ENCODE data around the gene CELA1. TPM values are rescaled to one million over a fixed set of nuclear protein-coding genes. Genes with fewer than 3 reads are reported as not detected.

Gene CELA1
- total RNA-seq, 1 experiment from 2014 or later: not detected

DNA sequence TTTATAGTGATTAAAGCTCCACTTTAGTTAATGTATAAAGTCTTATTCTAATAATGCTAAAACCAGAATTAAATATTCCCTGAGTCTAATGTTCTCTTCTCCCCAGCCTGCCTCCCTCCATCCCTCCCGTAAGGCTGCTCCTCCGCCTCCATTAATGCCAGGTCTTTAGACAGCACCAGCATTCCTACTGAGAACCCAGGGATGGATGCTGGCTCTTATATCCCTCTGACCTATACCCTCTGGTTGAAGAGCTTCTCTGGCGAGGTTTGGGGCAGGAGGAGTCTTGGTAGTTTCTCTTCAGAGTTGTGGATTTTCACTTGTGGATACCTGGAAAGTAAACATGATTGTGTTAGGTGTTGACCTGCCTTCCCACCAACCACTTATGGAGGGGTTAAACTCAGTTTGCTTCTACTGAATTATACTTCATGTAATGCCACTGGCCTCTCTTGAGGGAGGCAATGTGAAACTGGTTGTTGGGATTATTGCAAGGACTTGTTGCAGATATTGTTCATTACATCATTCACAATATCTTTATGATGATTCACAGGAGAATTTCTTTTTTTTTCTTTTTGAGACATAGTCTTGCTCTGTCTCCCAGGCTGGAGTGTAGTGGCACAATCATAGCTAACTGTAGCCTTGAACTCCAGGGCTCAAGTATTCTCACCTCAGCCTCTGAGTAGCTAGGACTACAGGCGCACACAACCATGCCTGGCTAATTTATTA, 65.1 kb downstream of the CELA1 start:
- DNase-seq (ENCODE audit: low read depth, low spot score): no peak
- peak overlapping the region; percentile 60 for H2AFZ ChIP-seq (ENCODE audit: low read depth, low read length, poor library complexity, severe bottlenecking)
- no peak overlapping the region for H3K4me3 ChIP-seq (replicated peaks in 1 of 2; ENCODE audit: low read depth in 1 of 2, low read length in 2 of 2)
- CTCF ChIA-PET: interaction anchor here (0.6 kb wide), 1 partner anchor 50 kb away, joined by 4 read pairs; no protein-coding TSS in a partner anchor
- H3K27me3 ChIP-seq (ENCODE audit: insufficient read depth, low read length): no peaks in the 10 kb centered on the region
- peaks cover 0 to 6% of the 10 kb centered on the region in 2 experiments; a peak in 1 of 4 replicates for H3K4me1 ChIP-seq (ENCODE audit: control insufficient read depth in 1 of 2, insufficient read depth in 2 of 2, low read length in 2 of 2)
- H3K27ac ChIP-seq (ENCODE audit: low read depth, low read length): no peak overlapping the region
- RAD21 ChIA-PET (ENCODE audit: low non-redundant PET in 1 of 2, low total read pairs in 2 of 2, uncharacterized antibody in 2 of 2, unreplicated experiment in 2 of 2): interaction anchor here (0.6 kb wide), 2 partner anchors 8 to 32 kb away, joined by 3 read pairs; no protein-coding TSS in a partner anchor
- no peak for ATAC-seq
- no peaks in the 10 kb centered on the region for H4K20me1 ChIP-seq (ENCODE audit: insufficient read depth)
- no peaks in the 10 kb centered on the region for H3K9me2 ChIP-seq (ENCODE audit: insufficient read depth)
- POLR2A ChIA-PET: no interaction called here
- intact Hi-C loops (cut with micrococcal nuclease): no loop called here
- no peak overlapping the region for H3K9ac ChIP-seq (ENCODE audit: low read length)
- no TSS peak for BruUV-seq (replicated peaks)
- TF ChIP-seq, protein P1, sequence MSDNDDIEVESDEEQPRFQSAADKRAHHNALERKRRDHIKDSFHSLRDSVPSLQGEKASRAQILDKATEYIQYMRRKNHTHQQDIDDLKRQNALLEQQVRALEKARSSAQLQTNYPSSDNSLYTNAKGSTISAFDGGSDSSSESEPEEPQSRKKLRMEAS (IDR thresholded peaks at IDR 0.05): no peak
- TF ChIP-seq CBX3 (IDR thresholded peaks at IDR 0.05; ENCODE audit: low read depth) (no peak), ZFX (IDR thresholded peaks at IDR 0.05) (no peak), SIN3A (IDR thresholded peaks at IDR 0.05; ENCODE audit: low read depth) (no peak), TCF7L2 (IDR thresholded peaks at IDR 0.05; ENCODE audit: borderline replicate concordance, extremely low read depth, insufficient read depth, insufficient read length) (no peak), EGR1 (IDR thresholded peaks at IDR 0.05; ENCODE audit: low read depth) (no peak), CEBPB (IDR thresholded peaks at IDR 0.05; ENCODE audit: low read depth) (no peak), POLR2A (IDR thresholded peaks at IDR 0.05; ENCODE audit: borderline replicate concordance, extremely low read depth, insufficient read depth, insufficient read length) (no peak), ZNF274 (IDR thresholded peaks at IDR 0.05; ENCODE audit: low read depth, low read length) (no peak), ELF1 (IDR thresholded peaks at IDR 0.05; ENCODE audit: borderline replicate concordance, low read depth) (no peak)
- TF ChIP-seq, protein P2, sequence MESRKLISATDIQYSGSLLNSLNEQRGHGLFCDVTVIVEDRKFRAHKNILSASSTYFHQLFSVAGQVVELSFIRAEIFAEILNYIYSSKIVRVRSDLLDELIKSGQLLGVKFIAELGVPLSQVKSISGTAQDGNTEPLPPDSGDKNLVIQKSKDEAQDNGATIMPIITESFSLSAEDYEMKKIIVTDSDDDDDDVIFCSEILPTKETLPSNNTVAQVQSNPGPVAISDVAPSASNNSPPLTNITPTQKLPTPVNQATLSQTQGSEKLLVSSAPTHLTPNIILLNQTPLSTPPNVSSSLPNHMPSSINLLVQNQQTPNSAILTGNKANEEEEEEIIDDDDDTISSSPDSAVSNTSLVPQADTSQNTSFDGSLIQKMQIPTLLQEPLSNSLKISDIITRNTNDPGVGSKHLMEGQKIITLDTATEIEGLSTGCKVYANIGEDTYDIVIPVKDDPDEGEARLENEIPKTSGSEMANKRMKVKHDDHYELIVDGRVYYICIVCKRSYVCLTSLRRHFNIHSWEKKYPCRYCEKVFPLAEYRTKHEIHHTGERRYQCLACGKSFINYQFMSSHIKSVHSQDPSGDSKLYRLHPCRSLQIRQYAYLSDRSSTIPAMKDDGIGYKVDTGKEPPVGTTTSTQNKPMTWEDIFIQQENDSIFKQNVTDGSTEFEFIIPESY (IDR thresholded peaks at IDR 0.05; ENCODE audit: extremely low read depth, insufficient replicate concordance, low read length): no peak
- TF ChIP-seq, protein P3, sequence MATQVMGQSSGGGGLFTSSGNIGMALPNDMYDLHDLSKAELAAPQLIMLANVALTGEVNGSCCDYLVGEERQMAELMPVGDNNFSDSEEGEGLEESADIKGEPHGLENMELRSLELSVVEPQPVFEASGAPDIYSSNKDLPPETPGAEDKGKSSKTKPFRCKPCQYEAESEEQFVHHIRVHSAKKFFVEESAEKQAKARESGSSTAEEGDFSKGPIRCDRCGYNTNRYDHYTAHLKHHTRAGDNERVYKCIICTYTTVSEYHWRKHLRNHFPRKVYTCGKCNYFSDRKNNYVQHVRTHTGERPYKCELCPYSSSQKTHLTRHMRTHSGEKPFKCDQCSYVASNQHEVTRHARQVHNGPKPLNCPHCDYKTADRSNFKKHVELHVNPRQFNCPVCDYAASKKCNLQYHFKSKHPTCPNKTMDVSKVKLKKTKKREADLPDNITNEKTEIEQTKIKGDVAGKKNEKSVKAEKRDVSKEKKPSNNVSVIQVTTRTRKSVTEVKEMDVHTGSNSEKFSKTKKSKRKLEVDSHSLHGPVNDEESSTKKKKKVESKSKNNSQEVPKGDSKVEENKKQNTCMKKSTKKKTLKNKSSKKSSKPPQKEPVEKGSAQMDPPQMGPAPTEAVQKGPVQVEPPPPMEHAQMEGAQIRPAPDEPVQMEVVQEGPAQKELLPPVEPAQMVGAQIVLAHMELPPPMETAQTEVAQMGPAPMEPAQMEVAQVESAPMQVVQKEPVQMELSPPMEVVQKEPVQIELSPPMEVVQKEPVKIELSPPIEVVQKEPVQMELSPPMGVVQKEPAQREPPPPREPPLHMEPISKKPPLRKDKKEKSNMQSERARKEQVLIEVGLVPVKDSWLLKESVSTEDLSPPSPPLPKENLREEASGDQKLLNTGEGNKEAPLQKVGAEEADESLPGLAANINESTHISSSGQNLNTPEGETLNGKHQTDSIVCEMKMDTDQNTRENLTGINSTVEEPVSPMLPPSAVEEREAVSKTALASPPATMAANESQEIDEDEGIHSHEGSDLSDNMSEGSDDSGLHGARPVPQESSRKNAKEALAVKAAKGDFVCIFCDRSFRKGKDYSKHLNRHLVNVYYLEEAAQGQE (IDR thresholded peaks at IDR 0.05; ENCODE audit: low read depth): no peak
- TF ChIP-seq, protein P4, sequence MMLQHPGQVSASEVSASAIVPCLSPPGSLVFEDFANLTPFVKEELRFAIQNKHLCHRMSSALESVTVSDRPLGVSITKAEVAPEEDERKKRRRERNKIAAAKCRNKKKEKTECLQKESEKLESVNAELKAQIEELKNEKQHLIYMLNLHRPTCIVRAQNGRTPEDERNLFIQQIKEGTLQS (IDR thresholded peaks at IDR 0.05): no peak
- H3K9me3 ChIP-seq (ENCODE audit: control insufficient read depth in 1 of 2, insufficient read depth in 1 of 2, low read depth in 1 of 2, low read length in 2 of 2): no peaks in the 10 kb centered on the region
- 0 out of 2 replicates have a peak overlapping the region, but pooled peaks have one; percentile 4 for H3K4me2 ChIP-seq (ENCODE audit: low read length)
- H3K79me2 ChIP-seq (ENCODE audit: insufficient read depth, low read length): no peaks in the 10 kb centered on the region
- H3K36me3 ChIP-seq (ENCODE audit: control insufficient read depth in 1 of 2, insufficient read depth in 2 of 2, low read length in 2 of 2): no peaks in the 10 kb centered on the region
